H9 (cell line): ENCODE measurements around the gene ITGB1BP1. TPM values are rescaled to one million over a fixed set of nuclear protein-coding genes. Genes with fewer than 3 reads are reported as not detected.

ENCODE experiments used
- DNase-seq: peaks from one replicate; pipeline ENCODE4 v3.0.0-alpha.2; 2017
- H2AFZ ChIP-seq: one replicate; pipeline ENCODE4 v1.6.1; 2013; ENCODE audit warnings: mild to moderate bottlenecking, low read length, control low read depth, moderate library complexity
- H2AK5ac ChIP-seq: 2 replicates; pipeline ENCODE4 v1.6.1; 2013; ENCODE audit warnings: low read length, control low read depth, mixed read lengths; ENCODE audit not compliant: insufficient read length
- H2BK120ac ChIP-seq: one replicate; pipeline ENCODE4 v1.6.1; 2013; ENCODE audit warnings: low read depth, mild to moderate bottlenecking, low read length, control low read depth, inconsistent platforms; ENCODE audit not compliant: poor library complexity, severe bottlenecking
- H2BK12ac ChIP-seq: 2 replicates; pipeline ENCODE4 v1.6.1; 2013; ENCODE audit warnings: low read length, control low read depth, mixed read lengths, low read depth; ENCODE audit not compliant: insufficient read length
- H2BK15ac ChIP-seq: 2 replicates; pipeline ENCODE4 v1.6.1; 2013; ENCODE audit warnings: low read depth, low read length, control low read depth
- H2BK20ac ChIP-seq: one replicate; pipeline ENCODE4 v1.6.1; 2013; ENCODE audit warnings: low read depth, mild to moderate bottlenecking, low read length, control low read depth, inconsistent platforms; ENCODE audit not compliant: poor library complexity, severe bottlenecking
- H2BK5ac ChIP-seq: 2 replicates; pipeline ENCODE4 v1.6.1; 2013; ENCODE audit warnings: low read length, control low read depth, mixed read lengths; ENCODE audit not compliant: insufficient read length
- H3K14ac ChIP-seq: 2 replicates; pipeline ENCODE4 v1.6.1; 2013; ENCODE audit warnings: low read length, control low read depth; ENCODE audit not compliant: insufficient read depth
- H3K18ac ChIP-seq: 2 replicates; pipeline ENCODE4 v1.6.1; 2013; ENCODE audit warnings: low read depth, mild to moderate bottlenecking, mixed read lengths, low read length, control low read depth; ENCODE audit not compliant: insufficient read length
- H3K23ac ChIP-seq: 2 replicates; pipeline ENCODE4 v1.6.1; 2013; ENCODE audit warnings: low read length, control low read depth, mixed read lengths, low read depth; ENCODE audit not compliant: insufficient read length
- H3K23me2 ChIP-seq: 2 replicates; pipeline ENCODE4 v1.6.1; 2013; ENCODE audit warnings: low read depth, mild to moderate bottlenecking, mixed read lengths, low read length, control low read depth; ENCODE audit not compliant: insufficient read length, poor library complexity, severe bottlenecking
- H3K27ac ChIP-seq: 2 replicates; pipeline ENCODE4 v1.5.1; 2013; ENCODE audit warnings: low read length, control low read depth, mixed read lengths, low read depth; ENCODE audit not compliant: insufficient read length
- H3K27me3 ChIP-seq: 2 replicates; pipeline ENCODE4 v1.6.1; 2013; ENCODE audit warnings: low read length, control low read depth, inconsistent platforms; ENCODE audit not compliant: insufficient read depth
- H3K4ac ChIP-seq: 2 replicates; pipeline ENCODE4 v1.6.1; 2013; ENCODE audit warnings: low read depth, mild to moderate bottlenecking, control low read depth, inconsistent platforms, low read length, moderate library complexity
- H3K4me1 ChIP-seq: 2 replicates; pipeline ENCODE4 v1.6.1; 2013; ENCODE audit warnings: low read length, control low read depth, inconsistent platforms; ENCODE audit not compliant: insufficient read depth
- H3K4me2 ChIP-seq: 2 replicates; pipeline ENCODE4 v1.6.1; 2013; ENCODE audit warnings: low read length, control low read depth, mixed read lengths; ENCODE audit not compliant: insufficient read length, insufficient read depth
- H3K56ac ChIP-seq: 2 replicates; pipeline ENCODE4 v1.6.1; 2013; ENCODE audit warnings: low read depth, mild to moderate bottlenecking, mixed read lengths, low read length, control low read depth; ENCODE audit not compliant: insufficient read length
- H3K79me1 ChIP-seq: 2 replicates; pipeline ENCODE4 v1.6.1; 2013; ENCODE audit warnings: low read depth, mild to moderate bottlenecking, moderate library complexity, low read length, control low read depth, inconsistent platforms; ENCODE audit not compliant: insufficient read depth, poor library complexity, severe bottlenecking
- H3K79me2 ChIP-seq: 2 replicates; pipeline ENCODE4 v1.6.1; 2013; ENCODE audit warnings: low read length, control low read depth, inconsistent platforms; ENCODE audit not compliant: insufficient read depth
- H3K9ac ChIP-seq: 2 replicates; pipeline ENCODE4 v1.6.1; 2013; ENCODE audit warnings: low read length, control low read depth, mixed read lengths; ENCODE audit not compliant: insufficient read length; ENCODE audit errors: extremely low read depth
- H3K9me3 ChIP-seq: one replicate; pipeline ENCODE4 v1.6.1; 2013; ENCODE audit warnings: low read depth, low read length, inconsistent platforms; ENCODE audit not compliant: control insufficient read depth
- H3T11ph ChIP-seq: one replicate; pipeline ENCODE4 v1.6.1; 2013; ENCODE audit warnings: mild to moderate bottlenecking, low read length, control low read depth, inconsistent platforms
- H4K20me1 ChIP-seq: one replicate; pipeline ENCODE4 v1.6.1; 2013; ENCODE audit not compliant: control insufficient read depth, insufficient read length, insufficient read depth
- H4K5ac ChIP-seq: 2 replicates; pipeline ENCODE4 v1.6.1; 2013; ENCODE audit warnings: low read depth, mild to moderate bottlenecking, mixed read lengths, low read length, control low read depth; ENCODE audit not compliant: insufficient read length
- H4K8ac ChIP-seq: replicated peaks from 2 replicates; pipeline ENCODE4 v1.6.1; 2013; ENCODE audit warnings: low read length, control low read depth, mixed read lengths, low read depth; ENCODE audit not compliant: insufficient read length
- H4K91ac ChIP-seq: 2 replicates; pipeline ENCODE4 v1.6.1; 2013; ENCODE audit warnings: low read depth, mild to moderate bottlenecking, moderate library complexity, mixed read lengths, low read length, control low read depth; ENCODE audit not compliant: insufficient read length
- H3K27ac Mint-ChIP-seq, 3 experiments: 2 replicates in 2 of 3; 3 replicates in 1 of 3; pipeline ENCODE4 v1.8.0; 2020 to 2021; ENCODE audit warnings: mixed read lengths in 3 of 3, mild to moderate bottlenecking in 1 of 3, moderate library complexity in 1 of 3
- H3K27me3 Mint-ChIP-seq: 2 replicates; pipeline ENCODE4 v1.8.0; 2021; ENCODE audit warnings: low read depth, mild to moderate bottlenecking, moderate library complexity, mixed read lengths
- H3K36me3 Mint-ChIP-seq, 3 experiments: 2 replicates in 2 of 3; 3 replicates in 1 of 3; pipeline ENCODE4 v1.8.0; 2020 to 2021; ENCODE audit warnings: low read depth in 3 of 3, mixed read lengths in 3 of 3; ENCODE audit not compliant: insufficient read depth in 1 of 3
- H3K4me1 Mint-ChIP-seq, 2 experiments: 2 replicates each; pipeline ENCODE4 v1.8.0; 2020; ENCODE audit warnings: mixed read lengths in 2 of 2
- H3K4me3 Mint-ChIP-seq, 2 experiments: 2 replicates in 1 of 2; 3 replicates in 1 of 2; pipeline ENCODE4 v1.8.0; 2020 to 2021; ENCODE audit warnings: mild to moderate bottlenecking in 2 of 2, mixed read lengths in 2 of 2, moderate library complexity in 1 of 2
- H3K9me3 Mint-ChIP-seq, 2 experiments: 2 replicates in 1 of 2; 3 replicates in 1 of 2; pipeline ENCODE4 v1.8.0; 2020; ENCODE audit warnings: mild to moderate bottlenecking in 2 of 2, mixed read lengths in 2 of 2, moderate library complexity in 1 of 2
- CTCF ChIP-seq: fragments of 200-600 bp; sonication (generic); conservative IDR thresholded peaks from 3 replicates; pipeline ENCODE4 v1.8.0; 2021; ENCODE audit warnings: antibody characterized with exemption, mild to moderate bottlenecking
- WGBS: extraction: QIAGEN DNeasy Blood & Tissue Kit; methylation state at CpG from one replicate; pipeline ENCODE4 v1.1.7; 2013; ENCODE audit warnings: missing lambda C conversion rate, low lambda C conversion rate, mixed read lengths; ENCODE audit not compliant: insufficient read length; ENCODE audit errors: extremely low coverage; 5-methylcytosine and 5-hydroxymethylcytosine counted together
- total RNA-seq: library from RNA; stranded (reverse); gene quantifications from 2 replicates; pipeline ENCODE4 v1.2.1, GENCODE V29; 2021

The ITGB1BP1 gene
- total RNA-seq, 1 experiment from 2014 or later: 38.7 TPM

GRCh38 chr2:9375857-9376428 lies 47.4 kb downstream of the ITGB1BP1 start:
- Histone ChIP-seq H3K4ac (no peak overlapping the region), H4K91ac (no peak overlapping the region), H3K18ac (no peak overlapping the region), H3K23me2 (no peaks in the 10 kb centered on the region), H3K79me2 (no peaks in the 10 kb centered on the region), H4K20me1 (no peaks in the 10 kb centered on the region), H3K14ac (no peak overlapping the region; the same call in 1 of the 2 replicates), H2BK20ac (no peak overlapping the region), H2BK5ac (no peak overlapping the region), H2AK5ac (no peak overlapping the region), H3K9me3 (no peaks in the 10 kb centered on the region), H3K56ac (no peak overlapping the region), H3K9ac (no peak overlapping the region), H3K27ac (no peak overlapping the region), H2BK12ac (no peak overlapping the region), H4K5ac (no peak overlapping the region), H3T11ph (no peak overlapping the region), H3K4me1 (peaks cover 6% of the 10 kb centered on the region; the same call in 1 of the 2 replicates), H3K79me1 (no peaks in the 10 kb centered on the region), H2AFZ (no peak overlapping the region), H3K4me2 (no peak overlapping the region), H4K8ac (no peak overlapping the region), H2BK15ac (no peak overlapping the region), H2BK120ac (no peak overlapping the region), H3K23ac (no peak overlapping the region), H3K27me3 (no peaks in the 10 kb centered on the region)
- no peak for DNase-seq
- H3K4me1 Mint-ChIP-seq: peaks cover 7 to 12% of the 10 kb centered on the region in 2 experiments; a peak in 2 of 4 replicates
- no peaks in the 10 kb centered on the region; the same call in 1 of the 2 replicates for H3K27me3 Mint-ChIP-seq
- H3K36me3 Mint-ChIP-seq: peaks cover 22 to 42% (median 38%) of the 10 kb centered on the region in 3 experiments; a peak in 6 of 7 replicates
- no CpG with 5 or more reads among the region's 4 CpGs for WGBS
- H3K4me3 Mint-ChIP-seq: no peak overlapping the region; a peak in 1 of 5 replicates
- peak; percentile 38; the same call in 1 of the 3 replicates for TF ChIP-seq CTCF
- no peaks in the 10 kb centered on the region for H3K9me3 Mint-ChIP-seq
- H3K27ac Mint-ChIP-seq: peak overlapping the region in 1 of 3 experiments; percentile 5; a peak in 3 of 7 replicates
